NCI-H2171 (cell line): ENCODE data around the gene GRAP.
A peak's percentile ranks its signal among the peaks of the same experiment; 100 is the strongest.
"Not testable (repeated sequence)": the region's sequence is repeated elsewhere in the genome, so short reads cannot be mapped to it uniquely, and the experiment has no call there.

Experiments used
- DNase-seq: peaks from one replicate; lab custom pipeline; 2025; lab: John Stamatoyannopoulos, UW

GRAP gene

GRCh38 chr17:19042369-19042768 is 4.4 kb downstream of the GRAP start:
- DNase-seq = not testable (repeated sequence)

- not testable (repeated sequence) for DNase-seq
Measured at GRCh38 chr17:19041871-19042270, 4.9 kb downstream of the GRAP start.

- not testable (repeated sequence) for DNase-seq
Measured at GRCh38 chr17:19040350-19040749, 6.4 kb downstream of the GRAP start.

GRCh38 chr17:19038730-19039129 is 8.0 kb downstream of the GRAP start:
- not testable (repeated sequence) for DNase-seq

- DNase-seq = not testable (repeated sequence)
Measured at GRCh38 chr17:19038007-19038406, 8.8 kb downstream of the GRAP start.

- DNase-seq = not testable (repeated sequence)
Measured at GRCh38 chr17:19037547-19037946, 9.2 kb downstream of the GRAP start.

GRCh38 chr17:19036186-19036585 is 10.6 kb downstream of the GRAP start:
- not testable (repeated sequence) for DNase-seq

GRCh38 chr17:19032377-19032988 is 14.3 kb downstream of the GRAP start:
- DNase-seq = not testable (repeated sequence)

- DNase-seq = not testable (repeated sequence)
Measured at GRCh38 chr17:19031729-19032128, 15.0 kb downstream of the GRAP start.

- not testable (repeated sequence) for DNase-seq
Measured at GRCh38 chr17:19030771-19031449, 15.8 kb downstream of the GRAP start.

- not testable (repeated sequence) for DNase-seq
Measured at GRCh38 chr17:19029740-19030139, 17.0 kb downstream of the GRAP start.

- DNase-seq = not testable (repeated sequence)
Measured at GRCh38 chr17:19028671-19029070, 18.1 kb downstream of the GRAP start.

- no peak for DNase-seq
Measured at GRCh38 chr17:19024101-19025078, 22.4 kb downstream of the GRAP start.

GRCh38 chr17:19023209-19023999 is 23.4 kb downstream of the GRAP start:
- DNase-seq = no peak

GRCh38 chr17:19022747-19023146 is 24.0 kb downstream of the GRAP start:
- DNase-seq = no peak

- no peak for DNase-seq
Measured at GRCh38 chr17:19022128-19022527, 24.6 kb downstream of the GRAP start.

GRCh38 chr17:19021622-19022083 is 25.1 kb downstream of the GRAP start:
- no peak for DNase-seq

GRCh38 chr17:19021011-19021621 is 25.6 kb downstream of the GRAP start:
- not testable (repeated sequence) for DNase-seq

GRCh38 chr17:19020016-19020415 is 26.7 kb downstream of the GRAP start:
- DNase-seq = no peak

- peak; percentile 68 for DNase-seq
Measured at GRCh38 chr17:19019041-19019941, 27.5 kb downstream of the GRAP start.
